ENCODE measurements around the gene DUSP9.

- TF ChIP-seq CTCF (IDR thresholded peaks at IDR 0.05; ENCODE audit: insufficient read depth, low read depth, low read length) (no peak), EZH2 (IDR thresholded peaks at IDR 0.05; ENCODE audit: insufficient read depth, low read length) (no peak)
Measured at GRCh38 chrX:153685751-153686696, 39.0 kb downstream of the DUSP9 start.

All from astrocyte (in vitro differentiated cells and primary cell).